Colonic mucosa (tissue), 4 donors: ENCODE data around the gene CLEC1B. TPM values are rescaled to one million over a fixed set of nuclear protein-coding genes. Genes with fewer than 3 reads are reported as not detected.

ENCODE experiments used
- DNase-seq: peaks from one replicate; pipeline ENCODE4 v3.0.0-alpha.2; 2020
- H3K27ac ChIP-seq: fragments of 200-600 bp; one replicate; pipeline ENCODE4 v1.8.0; 2021
- H3K27me3 ChIP-seq: fragments of 200-600 bp; one replicate; pipeline ENCODE4 v1.8.0; 2021
- H3K36me3 ChIP-seq: fragments of 200-600 bp; one replicate; pipeline ENCODE4 v1.8.0; 2021
- H3K4me1 ChIP-seq: fragments of 200-600 bp; one replicate; pipeline ENCODE4 v1.8.0; 2021; ENCODE audit warnings: mild to moderate bottlenecking
- H3K4me3 ChIP-seq: fragments of 200-600 bp; one replicate; pipeline ENCODE4 v1.8.0; 2021
- H3K9ac ChIP-seq, 2 donors: one replicate each; pipeline ENCODE4 v1.7.0; 2013; ENCODE audit warnings: control low read depth in 2 of 2, low read depth in 2 of 2, low read length in 2 of 2
- H3K9me3 ChIP-seq: fragments of 200-600 bp; one replicate; pipeline ENCODE4 v1.8.0; 2021
- intact Hi-C: fragments of 100-400 bp; cut with DNase I; formaldehyde crosslinking; loops from one replicate; pipeline ENCODE4 v1.14.1; 2022
- total RNA-seq, 2 donors: library from RNA; stranded (reverse); fragmentation: NEBNext Ultra II Directional in 1 of 2; extraction: Animal tissue kit (Norgen Biotek cat#: 25700) in 1 of 2; gene quantifications; one replicate each; pipeline ENCODE4 v1.2.1, GENCODE V29; 2021
- TF ChIP-seq, protein P1 (sequence below): fragments of 200-600 bp; IDR thresholded peaks from one replicate; pipeline ENCODE4 v1.8.0; 2022; ENCODE audit warnings: antibody characterized with exemption, mild to moderate bottlenecking
- donor health status: healthy.
- donor health status: DM: no; HTN: no; CAD: no.
- donor health status: DM: no; HTN: no; CAD: no.

Gene CLEC1B
- total RNA-seq, 2 donors from 2014 or later = not detected

DNA sequence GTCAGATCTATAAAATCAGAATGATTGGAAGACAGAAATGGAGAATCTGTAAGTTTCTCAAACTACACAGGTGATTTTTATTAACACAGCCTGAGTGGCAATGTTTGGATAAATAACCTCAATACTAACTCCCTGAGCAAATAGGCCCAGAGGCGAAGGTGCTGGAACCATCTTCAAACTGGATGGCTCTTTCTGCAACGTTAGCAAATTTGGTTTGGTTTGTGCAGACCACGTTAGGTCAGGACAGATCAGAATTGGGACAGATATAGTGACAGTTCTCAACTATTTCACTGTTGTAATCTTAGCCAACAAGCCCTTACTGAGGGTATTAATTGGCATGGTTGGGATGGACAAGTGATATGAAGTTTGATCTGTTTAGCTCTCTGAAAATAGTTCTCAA, 22.4 kb upstream of the CLEC1B start:
- Histone ChIP-seq H3K27me3 (no peaks in the 10 kb centered on the region), H3K9me3 (no peaks in the 10 kb centered on the region), H3K36me3 (no peaks in the 10 kb centered on the region), H3K4me1 (no peaks in the 10 kb centered on the region), H3K27ac (no peak overlapping the region), H3K9ac (no peak overlapping the region), H3K4me3 (no peak overlapping the region)
- intact Hi-C loops = no loop called here
- TF ChIP-seq, protein P1, sequence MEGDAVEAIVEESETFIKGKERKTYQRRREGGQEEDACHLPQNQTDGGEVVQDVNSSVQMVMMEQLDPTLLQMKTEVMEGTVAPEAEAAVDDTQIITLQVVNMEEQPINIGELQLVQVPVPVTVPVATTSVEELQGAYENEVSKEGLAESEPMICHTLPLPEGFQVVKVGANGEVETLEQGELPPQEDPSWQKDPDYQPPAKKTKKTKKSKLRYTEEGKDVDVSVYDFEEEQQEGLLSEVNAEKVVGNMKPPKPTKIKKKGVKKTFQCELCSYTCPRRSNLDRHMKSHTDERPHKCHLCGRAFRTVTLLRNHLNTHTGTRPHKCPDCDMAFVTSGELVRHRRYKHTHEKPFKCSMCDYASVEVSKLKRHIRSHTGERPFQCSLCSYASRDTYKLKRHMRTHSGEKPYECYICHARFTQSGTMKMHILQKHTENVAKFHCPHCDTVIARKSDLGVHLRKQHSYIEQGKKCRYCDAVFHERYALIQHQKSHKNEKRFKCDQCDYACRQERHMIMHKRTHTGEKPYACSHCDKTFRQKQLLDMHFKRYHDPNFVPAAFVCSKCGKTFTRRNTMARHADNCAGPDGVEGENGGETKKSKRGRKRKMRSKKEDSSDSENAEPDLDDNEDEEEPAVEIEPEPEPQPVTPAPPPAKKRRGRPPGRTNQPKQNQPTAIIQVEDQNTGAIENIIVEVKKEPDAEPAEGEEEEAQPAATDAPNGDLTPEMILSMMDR = no peak
- DNase-seq = no peak

DNA sequence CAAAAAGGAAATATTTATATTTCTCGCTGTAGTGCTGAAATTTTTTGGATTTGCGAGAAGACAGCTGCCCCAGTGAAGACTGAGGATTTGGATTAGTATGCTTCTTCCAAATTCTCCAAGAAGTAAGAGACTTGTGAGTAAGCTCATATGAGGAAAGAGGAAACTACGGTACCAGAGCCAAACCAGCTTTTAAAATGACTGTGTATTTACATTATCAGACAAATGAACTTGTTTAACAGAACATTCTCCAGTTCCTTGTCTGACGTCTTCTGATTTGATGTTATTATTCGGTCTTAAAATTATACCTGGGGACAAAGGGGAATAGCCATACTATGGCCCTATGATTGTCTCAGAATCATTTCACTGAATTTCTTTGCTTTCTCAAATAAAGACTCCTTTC, 19.5 kb upstream of the CLEC1B start:
- no peak overlapping the region for H3K27ac ChIP-seq
- H3K4me1 ChIP-seq = no peaks in the 10 kb centered on the region
- H3K27me3 ChIP-seq = no peaks in the 10 kb centered on the region
- no peak for DNase-seq
- H3K36me3 ChIP-seq = no peaks in the 10 kb centered on the region
- intact Hi-C loops = no loop called here
- H3K9me3 ChIP-seq = no peaks in the 10 kb centered on the region
- H3K4me3 ChIP-seq = no peak overlapping the region
- no peak overlapping the region for H3K9ac ChIP-seq
- TF ChIP-seq, protein P1 = no peak

DNA sequence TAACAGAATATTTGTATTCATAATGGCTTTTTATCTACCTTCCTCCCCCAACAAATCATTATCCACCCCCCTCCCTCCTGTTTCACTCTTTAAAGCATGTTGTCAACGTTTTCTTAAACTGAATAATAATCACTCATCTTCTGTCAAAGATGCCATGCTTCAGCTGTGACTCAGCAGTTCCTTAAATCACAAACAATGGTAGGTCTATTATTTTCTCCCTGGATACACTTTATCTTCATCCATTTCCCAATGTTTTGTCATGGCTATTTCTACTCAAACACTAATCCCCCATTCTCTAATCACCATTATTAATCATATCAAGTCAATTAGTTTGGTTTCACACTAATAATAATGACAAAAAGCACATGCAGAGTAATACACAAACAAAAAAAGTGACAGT, 18.0 kb upstream of the CLEC1B start:
- Histone ChIP-seq H3K36me3 (no peaks in the 10 kb centered on the region), H3K9me3 (no peaks in the 10 kb centered on the region), H3K9ac (no peak overlapping the region), H3K4me3 (no peak overlapping the region), H3K27ac (no peak overlapping the region), H3K4me1 (no peaks in the 10 kb centered on the region), H3K27me3 (no peaks in the 10 kb centered on the region)
- intact Hi-C loops = no loop called here
- no peak for DNase-seq
- TF ChIP-seq, protein P1 = no peak

DNA sequence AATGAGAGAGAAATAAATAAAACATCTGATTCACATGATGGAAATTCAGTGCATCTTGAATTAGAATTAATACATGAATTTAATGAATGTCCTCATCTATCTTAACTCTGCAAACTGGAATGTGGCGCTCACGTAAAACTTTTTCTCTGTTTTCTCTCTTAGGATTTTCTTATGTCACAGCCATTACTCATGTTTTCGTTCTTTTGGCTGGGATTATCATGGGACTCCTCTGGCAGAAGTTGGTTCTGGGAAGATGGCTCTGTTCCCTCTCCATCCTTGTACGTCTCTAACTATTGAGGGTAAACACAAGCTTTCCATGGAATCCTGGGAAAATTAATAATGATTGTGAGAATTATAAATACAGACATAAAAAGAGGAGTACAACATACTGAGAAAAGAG, 16.5 kb upstream of the CLEC1B start:
- Histone ChIP-seq H3K4me3 (no peak overlapping the region), H3K4me1 (no peaks in the 10 kb centered on the region), H3K9me3 (no peaks in the 10 kb centered on the region), H3K27me3 (no peaks in the 10 kb centered on the region), H3K27ac (no peak overlapping the region), H3K9ac (no peak overlapping the region), H3K36me3 (no peaks in the 10 kb centered on the region)
- TF ChIP-seq, protein P1 = no peak
- DNase-seq = no peak
- intact Hi-C loops = no loop called here

DNA sequence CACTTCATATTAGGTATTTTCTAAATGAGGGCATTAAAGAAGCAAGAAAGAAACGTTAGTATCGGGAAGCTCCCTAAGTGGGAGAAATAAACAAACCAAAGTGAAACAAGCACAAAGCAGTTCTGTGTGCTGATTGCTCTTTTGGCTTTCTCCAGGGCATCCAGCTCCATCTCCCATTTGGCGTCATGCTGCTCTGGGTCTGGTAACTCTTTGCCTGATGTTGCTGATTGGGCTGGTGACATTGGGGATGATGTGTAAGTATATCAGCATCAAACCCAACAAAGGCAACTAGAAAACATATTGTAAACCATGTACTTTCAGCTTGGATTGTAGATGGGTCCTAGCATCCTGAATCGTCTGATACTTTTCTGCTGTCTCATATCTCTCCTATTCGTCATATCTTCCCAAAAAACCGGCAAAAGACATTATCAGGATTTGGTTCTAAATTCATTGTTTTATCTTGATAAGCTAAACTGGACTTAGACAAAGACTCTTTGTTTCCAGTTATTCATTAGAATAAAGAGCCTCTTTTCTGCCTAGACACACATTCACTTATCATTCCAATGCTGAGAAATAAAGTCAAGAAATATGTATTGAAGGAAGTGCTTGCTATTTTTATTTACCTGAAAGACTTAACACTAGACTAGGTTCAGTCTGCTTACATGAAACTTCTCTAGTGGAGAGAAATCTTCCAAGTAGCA, 13.9 kb upstream of the CLEC1B start:
- intact Hi-C loops = no loop called here
- H3K9me3 ChIP-seq = no peaks in the 10 kb centered on the region
- no peaks in the 10 kb centered on the region for H3K4me1 ChIP-seq
- DNase-seq = no peak
- H3K27ac ChIP-seq = no peak overlapping the region
- H3K9ac ChIP-seq = no peak overlapping the region
- H3K27me3 ChIP-seq = no peaks in the 10 kb centered on the region
- H3K4me3 ChIP-seq = no peak overlapping the region
- TF ChIP-seq, protein P1 = no peak
- H3K36me3 ChIP-seq = no peaks in the 10 kb centered on the region
